Loucy (cell line): Measurements from ENCODE around the gene CBX2.

Experiments
- EZH2phosphoT487 ChIP-seq: fragments of 200-600 bp; IDR thresholded peaks from 2 replicates; pipeline ENCODE4 v1.6.1; 2018; ENCODE audit warnings: antibody characterized with exemption, mild to moderate bottlenecking, moderate library complexity, borderline replicate concordance
- TF ChIP-seq, protein P1 (sequence below): fragments of 200-600 bp; sonication (generic); conservative IDR thresholded peaks from 2 replicates; pipeline ENCODE4 v1.5.1; 2014; ENCODE audit warnings: mild to moderate bottlenecking, antibody characterized with exemption, low read length

DNA sequence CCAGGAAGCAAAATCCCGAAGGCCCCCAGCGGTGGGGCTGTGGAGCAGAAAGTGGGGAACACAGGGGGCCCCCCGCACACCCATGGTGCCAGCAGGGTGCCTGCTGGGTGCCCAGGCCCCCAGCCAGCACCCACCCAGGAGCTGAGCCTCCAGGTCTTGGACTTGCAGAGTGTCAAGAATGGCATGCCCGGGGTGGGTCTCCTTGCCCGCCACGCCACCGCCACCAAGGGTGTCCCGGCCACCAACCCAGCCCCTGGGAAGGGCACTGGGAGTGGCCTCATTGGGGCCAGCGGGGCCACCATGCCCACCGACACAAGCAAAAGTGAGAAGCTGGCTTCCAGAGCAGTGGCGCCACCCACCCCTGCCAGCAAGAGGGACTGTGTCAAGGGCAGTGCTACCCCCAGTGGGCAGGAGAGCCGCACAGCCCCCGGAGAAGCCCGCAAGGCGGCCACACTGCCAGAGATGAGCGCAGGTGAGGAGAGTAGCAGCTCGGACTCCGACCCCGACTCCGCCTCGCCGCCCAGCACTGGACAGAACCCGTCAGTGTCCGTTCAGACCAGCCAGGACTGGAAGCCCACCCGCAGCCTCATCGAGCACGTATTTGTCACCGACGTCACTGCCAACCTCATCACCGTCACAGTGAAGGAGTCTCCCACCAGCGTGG is 6.5 kb downstream of the CBX2 start:
- TF ChIP-seq, protein P1, sequence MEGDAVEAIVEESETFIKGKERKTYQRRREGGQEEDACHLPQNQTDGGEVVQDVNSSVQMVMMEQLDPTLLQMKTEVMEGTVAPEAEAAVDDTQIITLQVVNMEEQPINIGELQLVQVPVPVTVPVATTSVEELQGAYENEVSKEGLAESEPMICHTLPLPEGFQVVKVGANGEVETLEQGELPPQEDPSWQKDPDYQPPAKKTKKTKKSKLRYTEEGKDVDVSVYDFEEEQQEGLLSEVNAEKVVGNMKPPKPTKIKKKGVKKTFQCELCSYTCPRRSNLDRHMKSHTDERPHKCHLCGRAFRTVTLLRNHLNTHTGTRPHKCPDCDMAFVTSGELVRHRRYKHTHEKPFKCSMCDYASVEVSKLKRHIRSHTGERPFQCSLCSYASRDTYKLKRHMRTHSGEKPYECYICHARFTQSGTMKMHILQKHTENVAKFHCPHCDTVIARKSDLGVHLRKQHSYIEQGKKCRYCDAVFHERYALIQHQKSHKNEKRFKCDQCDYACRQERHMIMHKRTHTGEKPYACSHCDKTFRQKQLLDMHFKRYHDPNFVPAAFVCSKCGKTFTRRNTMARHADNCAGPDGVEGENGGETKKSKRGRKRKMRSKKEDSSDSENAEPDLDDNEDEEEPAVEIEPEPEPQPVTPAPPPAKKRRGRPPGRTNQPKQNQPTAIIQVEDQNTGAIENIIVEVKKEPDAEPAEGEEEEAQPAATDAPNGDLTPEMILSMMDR, result no peak
- no peak for TF ChIP-seq EZH2phosphoT487
